ENCODE results near the gene TRPM8.

GRCh38 chr2:234058881-234059280 is 141.7 kb downstream of the TRPM8 start:
- no peak for TF ChIP-seq POLR2A (IDR thresholded peaks at IDR 0.05)
- TF ChIP-seq, protein P1, sequence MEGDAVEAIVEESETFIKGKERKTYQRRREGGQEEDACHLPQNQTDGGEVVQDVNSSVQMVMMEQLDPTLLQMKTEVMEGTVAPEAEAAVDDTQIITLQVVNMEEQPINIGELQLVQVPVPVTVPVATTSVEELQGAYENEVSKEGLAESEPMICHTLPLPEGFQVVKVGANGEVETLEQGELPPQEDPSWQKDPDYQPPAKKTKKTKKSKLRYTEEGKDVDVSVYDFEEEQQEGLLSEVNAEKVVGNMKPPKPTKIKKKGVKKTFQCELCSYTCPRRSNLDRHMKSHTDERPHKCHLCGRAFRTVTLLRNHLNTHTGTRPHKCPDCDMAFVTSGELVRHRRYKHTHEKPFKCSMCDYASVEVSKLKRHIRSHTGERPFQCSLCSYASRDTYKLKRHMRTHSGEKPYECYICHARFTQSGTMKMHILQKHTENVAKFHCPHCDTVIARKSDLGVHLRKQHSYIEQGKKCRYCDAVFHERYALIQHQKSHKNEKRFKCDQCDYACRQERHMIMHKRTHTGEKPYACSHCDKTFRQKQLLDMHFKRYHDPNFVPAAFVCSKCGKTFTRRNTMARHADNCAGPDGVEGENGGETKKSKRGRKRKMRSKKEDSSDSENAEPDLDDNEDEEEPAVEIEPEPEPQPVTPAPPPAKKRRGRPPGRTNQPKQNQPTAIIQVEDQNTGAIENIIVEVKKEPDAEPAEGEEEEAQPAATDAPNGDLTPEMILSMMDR (IDR thresholded peaks at IDR 0.05): no peak
